NB4 (cell line): ENCODE measurements around the gene ANTXR1.

Experiments used
- DNase-seq: peaks from one replicate; pipeline ENCODE4 v3.0.0; 2010; ENCODE audit warnings: low read depth
- H3K4me3 ChIP-seq: one replicate; pipeline ENCODE4 v1.5.1; 2011; ENCODE audit warnings: mild to moderate bottlenecking, low read depth, low read length, moderate library complexity
- CTCF ChIP-seq: IDR thresholded peaks from one replicate; pipeline ENCODE4 v1.5.1; 2012; ENCODE audit warnings: low read depth, low read length
- MAX ChIP-seq: IDR thresholded peaks from 2 replicates; pipeline ENCODE4 v1.6.1; 2011; ENCODE audit warnings: low read depth, low read length
- MYC ChIP-seq: IDR thresholded peaks from 2 replicates; pipeline ENCODE4 v1.6.1; 2011; ENCODE audit warnings: low read depth, low read length
- POLR2A ChIP-seq: IDR thresholded peaks from 2 replicates; pipeline ENCODE4 v1.6.1; 2011; ENCODE audit warnings: mild to moderate bottlenecking; ENCODE audit not compliant: insufficient read length; ENCODE audit errors: extremely low read depth

Gene ANTXR1

GRCh38 chr2:69221512-69221911 lies 208.5 kb downstream of the ANTXR1 start:
- H3K4me3 ChIP-seq = no peak overlapping the region
- no peak for DNase-seq
- TF ChIP-seq CTCF = no peak
- TF ChIP-seq MYC = no peak
- no peak for TF ChIP-seq MAX
- no peak for TF ChIP-seq POLR2A

- TF ChIP-seq MAX = no peak
- TF ChIP-seq CTCF = no peak
- TF ChIP-seq MYC = no peak
- TF ChIP-seq POLR2A = no peak
- no peak overlapping the region for H3K4me3 ChIP-seq
- DNase-seq = no peak
Measured at GRCh38 chr2:69221960-69222751, 209.2 kb downstream of the ANTXR1 start.

GRCh38 chr2:69222953-69223658 lies 210.1 kb downstream of the ANTXR1 start:
- H3K4me3 ChIP-seq = no peak overlapping the region
- no peak for TF ChIP-seq POLR2A
- no peak for TF ChIP-seq MAX
- no peak for TF ChIP-seq CTCF
- TF ChIP-seq MYC = no peak
- no peak for DNase-seq

- no peak overlapping the region for H3K4me3 ChIP-seq
- DNase-seq = no peak
- TF ChIP-seq MAX = no peak
- no peak for TF ChIP-seq POLR2A
- TF ChIP-seq MYC = no peak
- no peak for TF ChIP-seq CTCF
Measured at GRCh38 chr2:69223759-69224511, 211.0 kb downstream of the ANTXR1 start.

- no peak overlapping the region for H3K4me3 ChIP-seq
- TF ChIP-seq POLR2A = no peak
- TF ChIP-seq CTCF = no peak
- TF ChIP-seq MYC = no peak
- no peak for TF ChIP-seq MAX
- DNase-seq = no peak
Measured at GRCh38 chr2:69224512-69224837, 211.5 kb downstream of the ANTXR1 start.
